MM.1S (cell line): ENCODE measurements around the gene ESCO1.

ENCODE experiments used
- DNase-seq: peaks from one replicate; pipeline ENCODE4 v3.0.0-alpha.2; 2015
- H2AFZ ChIP-seq: fragments of 300-600 bp; sonication (generic); 2 replicates; pipeline ENCODE4 v1.6.0; 2016; ENCODE audit warnings: antibody characterized with exemption, low read length
- H3F3A ChIP-seq: fragments of 300-600 bp; sonication (generic); 2 replicates; pipeline ENCODE4 v1.6.1; 2016; ENCODE audit warnings: mild to moderate bottlenecking, antibody characterized with exemption, low read length, moderate library complexity, mixed read lengths; ENCODE audit not compliant: insufficient read depth
- H3K27ac ChIP-seq: fragments of 300-600 bp; sonication (generic); 2 replicates; pipeline ENCODE4 v1.5.1; 2016; ENCODE audit warnings: mild to moderate bottlenecking, low read length
- H3K27me3 ChIP-seq: fragments of 300-600 bp; sonication (generic); replicated peaks from 2 replicates; pipeline ENCODE4 v1.6.0; 2016; ENCODE audit warnings: low read length; ENCODE audit not compliant: insufficient read depth
- H3K36me3 ChIP-seq: fragments of 300-600 bp; sonication (generic); replicated peaks from 2 replicates; pipeline ENCODE4 v1.6.1; 2016; ENCODE audit warnings: mild to moderate bottlenecking, low read length, mixed read lengths; ENCODE audit not compliant: insufficient read depth
- H3K4me1 ChIP-seq: fragments of 300-600 bp; sonication (generic); 2 replicates; pipeline ENCODE4 v1.6.1; 2016; ENCODE audit warnings: low read length, mixed read lengths
- H3K4me2 ChIP-seq: fragments of 300-600 bp; sonication (generic); 2 replicates; pipeline ENCODE4 v1.6.0; 2016; ENCODE audit warnings: low read depth, low read length
- H3K4me3 ChIP-seq: fragments of 300-600 bp; sonication (generic); 2 replicates; pipeline ENCODE4 v1.5.1; 2016; ENCODE audit warnings: low read length, mixed read lengths
- H3K79me2 ChIP-seq: fragments of 300-600 bp; sonication (generic); 2 replicates; pipeline ENCODE4 v1.6.1; 2016; ENCODE audit warnings: mixed run types, low read length, mixed read lengths
- H3K9ac ChIP-seq: fragments of 300-600 bp; sonication (generic); 2 replicates; pipeline ENCODE4 v1.6.1; 2016; ENCODE audit warnings: low read length, mixed read lengths
- H3K9me2 ChIP-seq: fragments of 300-600 bp; sonication (generic); replicated peaks from 2 replicates; pipeline ENCODE4 v1.6.1; 2016; ENCODE audit warnings: mild to moderate bottlenecking, low read length, mixed read lengths; ENCODE audit not compliant: insufficient read depth
- H3K9me3 ChIP-seq: fragments of 300-600 bp; sonication (generic); replicated peaks from 2 replicates; pipeline ENCODE4 v1.6.1; 2016; ENCODE audit warnings: mild to moderate bottlenecking, low read length, mixed read lengths; ENCODE audit not compliant: insufficient read depth
- H4K20me1 ChIP-seq: fragments of 300-600 bp; sonication (generic); 2 replicates; pipeline ENCODE4 v1.6.1; 2016; ENCODE audit warnings: mild to moderate bottlenecking, low read length, moderate library complexity, mixed read lengths; ENCODE audit not compliant: insufficient read depth
- CTCF ChIP-seq: fragments of 300-600 bp; sonication (generic); IDR thresholded peaks from 2 replicates; pipeline ENCODE4 v1.5.1; 2016; ENCODE audit warnings: antibody characterized with exemption, low read length, mixed read lengths
- EZH2 ChIP-seq: fragments of 300-600 bp; sonication (generic); optimal IDR thresholded peaks from 2 replicates; pipeline ENCODE3; 2017; ENCODE audit warnings: low read depth, mild to moderate bottlenecking, antibody characterized with exemption, low read length, mixed read lengths
- EZH2phosphoT487 ChIP-seq: fragments of 300-600 bp; sonication (generic); IDR thresholded peaks from 2 replicates; pipeline ENCODE4 v1.6.1; 2018; ENCODE audit warnings: antibody characterized with exemption, low read length

The ESCO1 gene

GRCh38 chr18:21571772-21572171 is 28.7 kb downstream of the ESCO1 start:
- Histone ChIP-seq H3K36me3 (peaks cover 8% of the 10 kb centered on the region; the same call in 1 of the 2 replicates), H3K9ac (no peak overlapping the region), H3K4me3 (no peak overlapping the region), H3K27ac (no peak overlapping the region), H3K4me2 (no peak overlapping the region), H2AFZ (no peak overlapping the region), H3K79me2 (no peaks in the 10 kb centered on the region), H3K4me1 (no peaks in the 10 kb centered on the region), H3K9me3 (no peaks in the 10 kb centered on the region), H3K9me2 (no peaks in the 10 kb centered on the region), H3F3A (no peaks in the 10 kb centered on the region), H3K27me3 (no peaks in the 10 kb centered on the region), H4K20me1 (no peaks in the 10 kb centered on the region)
- TF ChIP-seq EZH2phosphoT487: no peak
- DNase-seq: no peak

GRCh38 chr18:21559195-21559594 is 41.3 kb downstream of the ESCO1 start:
- no peaks in the 10 kb centered on the region for H3K9me3 ChIP-seq
- H3K27me3 ChIP-seq: no peaks in the 10 kb centered on the region
- H3K9ac ChIP-seq: no peak overlapping the region
- no peaks in the 10 kb centered on the region for H3K79me2 ChIP-seq
- no peaks in the 10 kb centered on the region; the same call in 1 of the 2 replicates for H3K36me3 ChIP-seq
- no peaks in the 10 kb centered on the region for H3K9me2 ChIP-seq
- no peak overlapping the region for H2AFZ ChIP-seq
- H4K20me1 ChIP-seq: no peaks in the 10 kb centered on the region
- H3K27ac ChIP-seq: no peak overlapping the region
- H3F3A ChIP-seq: no peaks in the 10 kb centered on the region
- no peaks in the 10 kb centered on the region for H3K4me1 ChIP-seq
- TF ChIP-seq EZH2 (no peak), CTCF (no peak), EZH2phosphoT487 (no peak)
- no peak for DNase-seq
- H3K4me2 ChIP-seq: no peak overlapping the region
- no peak overlapping the region for H3K4me3 ChIP-seq

- Histone ChIP-seq H3K36me3 (no peaks in the 10 kb centered on the region; the same call in 1 of the 2 replicates), H3K27ac (no peak overlapping the region)
These were observed 42.8 kb downstream of the ESCO1 start for GRCh38 chr18:21557607-21558253.

More at GRCh38 chr18:21557607-21558253, 42.8 kb downstream of the ESCO1 start:
- no peaks in the 10 kb centered on the region for H3K4me1 ChIP-seq
- H3K4me2 ChIP-seq: no peak overlapping the region
- no peaks in the 10 kb centered on the region for H4K20me1 ChIP-seq
- H3F3A ChIP-seq: no peaks in the 10 kb centered on the region
- no peak overlapping the region for H2AFZ ChIP-seq
- H3K4me3 ChIP-seq: no peak overlapping the region
- H3K9me2 ChIP-seq: no peaks in the 10 kb centered on the region
- no peaks in the 10 kb centered on the region for H3K27me3 ChIP-seq
- no peaks in the 10 kb centered on the region for H3K9me3 ChIP-seq
- no peaks in the 10 kb centered on the region for H3K79me2 ChIP-seq
- TF ChIP-seq CTCF: no peak
- TF ChIP-seq EZH2phosphoT487: no peak
- TF ChIP-seq EZH2: no peak
- H3K9ac ChIP-seq: no peak overlapping the region
- DNase-seq: no peak
